NCI-H1436 treated with DMSO at 0.1 percent for 48 hours (cell line): ENCODE data around the gene AATF.
"Not testable (repeated sequence)": the region's sequence is repeated elsewhere in the genome, so short reads cannot be mapped to it uniquely, and the experiment has no call there.

Experiments used
- DNase-seq: peaks from one replicate; lab custom pipeline; 2025; lab: John Stamatoyannopoulos, UW

The AATF gene

DNA sequence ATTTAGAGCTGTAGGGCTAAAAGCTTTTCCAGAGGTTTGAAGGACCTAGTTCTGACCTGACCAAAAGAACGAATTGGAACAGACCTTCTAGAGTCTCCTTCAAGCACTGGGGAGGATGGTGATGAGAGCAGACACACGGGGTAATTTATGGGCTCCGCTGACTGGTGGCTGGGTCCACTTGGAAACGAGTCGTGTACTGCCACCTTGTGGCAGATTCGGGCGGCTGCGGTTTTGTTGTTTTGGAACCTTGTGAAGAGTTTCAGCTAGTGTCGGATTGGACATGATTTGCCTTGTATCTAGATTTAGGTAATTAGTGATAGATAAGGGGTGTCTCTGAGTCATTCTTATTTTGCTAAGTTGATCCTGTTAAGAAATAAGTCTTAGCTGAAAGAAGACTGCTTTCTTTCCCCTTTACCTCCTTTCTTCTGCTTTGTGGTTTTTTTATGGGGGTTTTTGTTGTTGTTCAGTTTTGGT is 98.9 kb downstream of the AATF start:
- DNase-seq, result peak; percentile 83

DNA sequence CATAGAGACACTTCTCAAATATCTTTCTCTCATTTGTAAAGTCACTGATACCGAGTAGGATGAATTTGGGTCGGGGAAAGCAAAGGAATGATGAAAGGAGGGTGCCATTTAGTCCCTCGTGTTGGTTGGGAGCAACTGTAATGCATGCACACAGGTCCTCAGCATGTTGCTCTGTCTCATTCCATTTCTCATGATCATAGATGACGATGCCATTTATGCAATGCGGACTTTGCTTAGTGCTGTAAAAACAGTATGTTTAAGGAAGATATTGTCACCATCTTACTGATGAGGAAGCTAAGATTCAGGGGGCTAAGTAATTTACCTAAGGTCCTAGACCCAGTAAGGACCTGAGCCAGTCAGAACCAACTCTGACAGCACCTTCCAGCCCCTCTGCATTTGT is 100.1 kb downstream of the AATF start:
- no peak for DNase-seq

DNA sequence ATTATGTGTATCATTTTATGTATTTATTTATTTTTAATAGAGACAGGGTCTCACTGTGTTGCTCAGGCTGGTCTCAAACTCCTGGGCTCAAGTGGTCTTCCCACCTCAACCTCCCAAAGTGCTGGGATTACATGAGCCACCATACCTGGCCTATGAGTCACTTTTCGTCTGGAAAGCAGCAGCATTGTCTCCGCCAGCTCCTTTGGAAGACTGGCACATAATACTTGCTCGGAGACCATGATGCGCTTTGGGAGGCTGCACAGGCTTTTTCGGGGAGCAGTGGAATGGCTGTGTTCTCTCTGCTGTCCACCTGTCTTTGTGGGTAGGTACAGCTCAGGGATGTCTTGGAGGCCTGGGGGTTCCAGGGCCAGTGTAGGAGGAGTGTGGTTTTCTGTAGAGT is 102.2 kb downstream of the AATF start:
- DNase-seq, result no peak

DNA sequence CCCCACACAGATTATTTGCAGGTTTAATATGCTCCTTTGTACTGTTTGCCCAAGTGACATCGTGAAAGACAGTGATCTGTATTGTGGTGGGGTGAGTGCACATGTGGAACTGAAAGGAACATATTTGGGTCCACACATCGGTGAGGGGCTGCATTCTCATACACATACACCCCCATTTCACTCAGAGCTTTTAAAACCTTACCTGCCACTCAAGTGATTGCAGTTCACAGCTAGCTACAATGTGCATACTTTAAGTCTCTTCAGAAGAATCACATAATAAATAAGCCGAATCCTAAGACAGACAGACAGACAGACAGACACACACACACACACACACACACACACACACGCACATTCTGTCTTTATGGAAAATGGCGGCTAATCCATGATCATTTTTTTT is 102.6 kb downstream of the AATF start:
- DNase-seq, result no peak

DNA sequence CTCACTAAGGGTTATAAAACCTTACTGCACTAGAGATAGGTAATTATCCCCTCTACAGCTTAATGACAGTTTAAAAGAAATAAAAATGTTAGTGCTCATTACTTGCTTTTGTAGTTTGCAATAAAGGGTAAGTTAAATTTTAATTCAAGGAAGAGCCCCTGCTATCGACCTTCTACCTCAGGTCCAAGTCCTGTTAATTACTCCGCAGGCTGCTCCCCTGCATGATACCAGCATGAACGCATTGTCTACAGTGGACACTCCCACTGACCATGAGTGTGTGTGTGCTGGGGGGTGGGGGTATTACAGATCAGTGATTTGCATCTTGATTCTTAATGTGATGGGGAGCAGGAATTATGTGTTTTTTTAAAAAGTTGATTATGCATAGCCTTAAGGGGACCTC is 103.1 kb downstream of the AATF start:
- DNase-seq, result no peak

DNA sequence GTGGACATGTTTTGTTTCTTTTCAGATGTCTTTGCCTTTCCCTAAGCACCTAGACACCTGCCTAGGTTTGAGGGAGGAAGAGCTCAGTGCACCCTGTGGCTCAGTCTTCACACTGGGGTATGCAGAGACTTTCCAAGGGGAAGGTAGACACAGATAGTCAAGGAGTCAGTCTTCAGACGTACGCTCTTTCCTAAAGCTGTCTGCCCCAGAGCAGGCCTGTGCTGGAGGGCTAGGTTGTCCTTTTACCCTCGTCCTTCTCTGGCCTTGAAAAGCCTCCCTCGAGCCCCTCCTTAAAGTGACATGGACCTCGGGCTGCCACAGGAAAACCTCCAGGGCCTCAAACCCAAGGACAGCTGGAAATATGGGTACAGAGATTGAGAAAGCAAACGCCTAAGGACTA is 103.7 kb downstream of the AATF start:
- no peak for DNase-seq

DNA sequence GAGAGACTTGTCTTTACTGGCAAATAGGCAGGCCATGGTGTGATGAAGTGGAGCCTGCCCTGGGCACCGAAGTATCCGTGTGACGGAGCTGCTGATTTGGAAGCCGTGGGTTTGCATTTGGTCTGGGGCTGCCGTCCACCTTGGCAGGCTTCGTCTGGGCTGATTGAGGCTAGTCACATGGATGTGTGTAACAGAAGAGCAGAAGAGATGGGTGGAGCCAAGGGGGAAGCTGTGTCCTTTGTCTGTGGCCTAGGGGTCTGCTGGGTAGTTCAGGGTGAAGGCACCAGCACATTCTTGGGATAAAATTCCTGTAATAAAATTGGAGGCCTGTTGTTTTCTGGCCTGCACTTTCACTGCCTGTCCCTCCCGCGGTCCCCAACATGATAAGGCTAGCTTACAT is 106.1 kb downstream of the AATF start:
- DNase-seq, result no peak

DNA sequence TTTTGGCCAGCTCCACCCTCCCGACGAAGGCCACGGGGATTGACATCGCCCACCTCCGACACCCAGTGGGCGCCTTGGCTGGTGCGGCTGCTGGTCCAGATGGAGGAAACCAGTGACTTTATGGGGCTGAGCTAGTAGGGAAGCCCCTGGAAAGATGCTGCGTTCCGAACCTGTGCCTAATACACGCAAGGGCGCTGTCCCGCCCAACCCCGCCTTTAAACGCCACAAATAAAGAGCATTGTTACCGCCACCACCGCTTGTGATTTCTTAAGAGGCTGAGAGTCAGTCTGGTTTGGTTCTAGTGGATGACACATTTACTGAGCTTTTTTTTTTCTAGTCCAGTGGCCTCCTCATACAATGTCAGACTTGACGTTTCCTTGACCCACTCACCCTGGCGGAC is 107.9 kb downstream of the AATF start:
- DNase-seq, result no peak

DNA sequence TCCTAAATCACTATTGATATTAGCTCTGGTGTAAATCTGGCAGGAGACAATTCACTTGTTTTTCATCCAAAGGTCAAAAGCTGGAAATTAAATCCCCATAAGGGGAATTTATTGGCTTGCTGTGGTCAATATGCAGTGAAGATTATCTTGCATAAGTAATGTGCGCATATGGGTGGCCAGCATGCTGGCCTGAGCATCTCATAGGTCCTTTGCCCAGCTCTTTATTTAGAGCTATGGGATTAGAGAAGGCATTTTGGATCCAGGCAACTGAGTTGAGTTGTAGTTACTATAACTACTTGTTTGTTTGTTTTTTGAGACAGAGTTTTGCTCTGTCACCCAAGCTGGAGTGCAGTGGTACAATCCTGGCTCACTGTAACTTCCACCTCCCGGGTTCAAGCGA is 110.7 kb downstream of the AATF start:
- no peak for DNase-seq

DNA sequence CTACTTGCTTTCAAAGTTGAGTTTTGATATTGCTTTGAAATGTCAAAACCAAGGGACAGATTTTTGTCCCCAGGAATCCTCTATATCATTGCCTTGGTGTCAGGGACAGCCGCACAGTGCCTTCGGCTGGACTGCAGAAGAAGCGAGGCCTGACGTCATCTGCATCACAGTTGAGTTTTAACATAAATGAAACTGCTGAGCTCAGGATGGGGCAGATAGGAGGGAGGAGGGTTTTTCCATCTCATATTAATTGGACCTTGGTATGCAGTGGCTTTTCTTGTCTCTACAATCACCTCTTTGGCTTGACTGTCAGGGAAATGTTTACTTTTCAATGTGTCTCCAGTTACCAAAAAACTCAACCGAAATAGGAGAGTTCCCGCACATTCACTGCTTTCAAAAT is 111.3 kb downstream of the AATF start:
- DNase-seq, result no peak

DNA sequence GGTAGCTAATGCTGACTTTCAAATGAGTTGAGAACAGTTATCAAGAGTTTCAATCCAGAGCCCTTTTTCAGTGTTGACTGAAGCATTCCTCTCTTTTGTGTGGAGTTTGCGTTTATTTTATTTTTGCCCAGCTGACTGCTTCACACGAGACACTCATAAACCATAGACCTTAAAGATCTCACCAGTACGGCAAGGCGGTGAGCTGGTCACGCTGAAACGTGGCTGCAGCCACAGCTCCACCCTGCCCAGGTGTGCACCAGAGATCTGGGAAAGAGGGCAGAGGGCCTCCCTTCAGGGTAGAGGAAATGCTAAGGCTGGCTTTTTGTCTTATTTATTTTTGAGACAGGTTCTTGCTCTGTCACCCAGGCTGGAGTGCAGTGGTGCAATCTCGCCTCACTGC is 112.2 kb downstream of the AATF start:
- no peak for DNase-seq

DNA sequence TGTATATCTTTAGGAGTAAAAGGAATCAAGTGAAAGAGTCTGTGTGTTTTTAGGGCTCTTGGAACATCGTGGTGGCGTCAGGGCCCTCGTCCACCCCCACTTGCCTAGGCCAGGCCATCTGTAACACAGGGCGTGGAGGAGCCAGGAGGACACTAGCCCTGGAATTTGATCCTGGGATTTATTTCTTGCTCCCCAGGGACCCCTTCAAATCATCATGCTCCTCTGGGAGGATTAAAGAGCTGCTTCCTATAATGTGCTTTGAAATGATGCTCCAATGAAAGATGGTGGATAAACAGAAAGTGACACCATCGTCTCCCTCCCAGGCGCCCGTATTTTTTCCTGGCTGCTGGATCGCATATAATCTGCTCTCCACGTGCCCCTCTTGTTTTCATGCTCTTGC is 113.3 kb downstream of the AATF start:
- no peak for DNase-seq

DNA sequence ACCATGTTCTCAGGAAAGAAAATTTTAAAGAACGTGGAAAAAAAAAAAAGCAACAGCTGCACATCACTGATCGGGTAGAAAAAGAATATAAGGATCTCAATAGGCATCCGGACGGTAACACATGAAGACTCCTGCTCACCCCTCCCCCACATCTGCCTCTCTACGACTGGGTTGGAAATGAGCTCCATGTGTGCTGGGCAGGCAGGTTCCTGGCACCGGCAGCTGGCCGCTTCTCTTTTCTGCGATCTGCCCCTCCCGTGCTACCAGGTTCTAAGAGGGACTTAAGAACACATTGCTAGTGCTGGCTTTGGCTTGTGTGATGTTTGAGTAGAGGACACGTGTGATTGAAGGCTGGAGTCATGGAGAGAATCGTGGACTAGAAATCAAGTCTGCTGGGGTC is 115.5 kb downstream of the AATF start:
- DNase-seq, result no peak

DNA sequence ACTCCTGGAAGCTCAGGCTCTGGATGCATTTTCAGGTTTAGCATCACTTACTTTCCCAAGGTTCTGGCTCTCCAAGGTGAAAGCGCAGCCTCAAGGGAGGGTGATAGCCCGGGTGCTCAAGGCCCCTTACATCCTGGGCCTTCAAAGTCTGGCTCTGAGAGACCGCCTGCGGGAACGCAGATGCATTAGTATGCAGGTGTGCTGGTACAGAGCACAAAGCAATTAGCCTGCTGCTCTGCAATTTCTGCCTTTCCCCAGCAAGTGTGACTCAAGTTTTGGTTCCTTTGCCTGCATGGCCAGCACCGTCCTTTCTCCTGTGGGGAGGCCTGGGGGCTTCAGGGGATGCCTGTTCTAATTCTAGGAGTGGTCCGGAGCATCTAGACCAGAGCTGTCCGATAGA is 116.2 kb downstream of the AATF start:
- no peak for DNase-seq

DNA sequence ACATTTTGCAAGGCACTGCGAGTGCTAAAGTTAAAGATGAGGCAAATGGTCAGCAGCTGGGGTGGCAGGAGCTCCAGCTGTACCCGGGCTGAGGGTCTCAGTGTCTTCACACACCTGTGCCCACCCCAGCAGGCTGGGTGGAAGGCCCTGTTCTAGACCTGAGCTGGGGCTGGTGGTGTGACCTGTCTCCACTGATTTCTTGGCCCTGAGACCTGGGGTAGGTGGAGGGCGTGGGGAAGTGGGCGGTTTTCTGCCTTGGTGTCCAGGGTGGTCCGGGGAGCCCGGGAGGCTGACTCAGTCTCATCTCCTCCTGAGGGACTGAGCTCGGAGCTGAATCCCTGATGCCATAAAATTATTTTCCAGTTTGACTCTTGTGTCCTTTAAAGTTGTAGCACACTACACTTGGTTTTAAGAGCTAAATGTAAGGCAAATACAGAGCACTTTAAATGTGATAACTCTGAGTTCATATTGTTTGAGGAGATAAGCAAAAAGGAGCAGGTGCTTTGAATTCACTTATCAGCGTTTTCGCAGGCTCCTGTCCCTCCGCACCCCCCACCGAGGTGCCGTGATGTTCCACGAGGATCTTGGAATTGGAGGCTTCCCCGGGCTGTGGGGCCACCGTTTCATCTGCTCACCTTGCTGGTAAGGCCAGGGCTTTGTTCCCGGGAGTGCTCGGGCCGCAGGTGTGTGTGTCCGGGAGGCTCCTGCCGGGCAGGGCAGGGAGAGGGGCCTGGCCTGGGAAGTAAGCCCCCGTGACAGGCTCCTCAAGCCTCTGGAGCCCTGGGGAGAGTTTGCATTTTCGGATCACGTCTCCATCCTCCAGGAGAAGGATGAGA is 117.0 kb downstream of the AATF start:
- DNase-seq, result no peak

DNA sequence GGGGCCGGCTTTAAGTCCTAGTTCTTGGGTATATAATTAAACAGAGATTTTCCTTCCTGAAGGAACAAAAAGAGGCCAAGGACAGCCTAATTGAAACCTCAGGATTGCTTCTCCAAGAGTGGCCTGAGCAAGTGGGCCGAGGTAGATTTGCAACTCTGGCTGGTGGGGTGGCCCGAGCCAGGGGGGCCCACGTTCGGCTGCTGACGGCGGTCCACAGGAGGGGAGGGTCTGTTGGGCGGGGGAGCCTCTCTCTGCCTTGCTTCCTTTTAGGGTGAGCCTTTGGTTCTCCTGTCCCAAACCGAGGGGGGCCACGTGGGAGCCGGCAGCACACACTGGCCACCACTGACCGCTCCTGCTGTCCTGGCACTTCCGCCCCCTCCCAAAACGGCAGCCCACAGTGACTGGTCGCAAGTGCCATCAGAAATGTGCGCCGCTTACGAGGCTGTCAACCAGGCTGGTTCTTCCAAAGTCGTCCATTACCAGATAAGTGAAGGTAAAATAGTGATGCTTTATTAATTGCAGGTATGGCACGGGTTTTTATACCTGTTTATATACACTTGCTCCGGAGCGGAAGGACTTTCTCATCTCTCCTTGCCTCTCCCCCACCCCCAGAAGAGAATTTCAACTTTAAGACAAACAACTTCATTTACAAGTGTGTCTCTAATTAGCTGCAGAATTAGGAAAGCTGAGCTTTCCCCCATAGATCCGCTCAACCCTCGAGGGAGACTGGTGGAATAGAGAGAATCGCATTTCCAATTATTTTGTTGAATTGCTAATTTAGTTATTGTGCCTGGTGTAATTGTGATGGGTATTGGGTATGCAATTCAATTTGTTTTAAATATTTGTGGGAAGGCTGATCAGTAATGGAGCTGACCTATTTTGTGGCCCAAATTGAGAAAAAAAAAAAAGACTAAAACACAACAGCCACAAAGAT is 117.8 kb downstream of the AATF start:
- DNase-seq, result no peak

DNA sequence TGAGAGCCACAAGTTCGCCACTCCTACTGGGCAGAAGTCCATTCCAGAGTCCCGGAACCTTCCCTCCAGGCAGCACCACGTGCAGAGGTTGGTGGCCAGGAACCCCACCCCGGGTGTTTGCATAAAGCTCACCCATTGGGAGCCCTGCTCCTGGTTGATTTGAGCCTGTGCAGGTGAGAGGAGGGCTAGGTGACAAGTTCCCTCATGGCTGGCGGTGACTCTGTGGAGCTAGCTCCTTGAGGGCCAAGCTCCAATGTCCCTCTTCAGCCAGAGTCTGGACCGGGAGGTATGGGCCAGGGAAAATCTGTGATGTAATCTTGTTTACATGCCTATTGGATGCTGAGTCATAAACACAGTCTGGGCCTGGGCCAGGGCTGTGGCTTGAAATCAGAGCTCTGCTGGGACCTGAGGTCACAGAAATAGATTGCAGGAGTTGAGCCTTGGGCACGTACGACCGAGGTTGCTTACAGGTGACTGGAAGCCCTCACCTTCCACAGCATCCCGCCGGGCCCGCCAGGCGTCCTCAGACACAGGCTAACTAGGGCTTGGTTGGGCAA is 118.9 kb downstream of the AATF start:
- DNase-seq, result no peak

DNA sequence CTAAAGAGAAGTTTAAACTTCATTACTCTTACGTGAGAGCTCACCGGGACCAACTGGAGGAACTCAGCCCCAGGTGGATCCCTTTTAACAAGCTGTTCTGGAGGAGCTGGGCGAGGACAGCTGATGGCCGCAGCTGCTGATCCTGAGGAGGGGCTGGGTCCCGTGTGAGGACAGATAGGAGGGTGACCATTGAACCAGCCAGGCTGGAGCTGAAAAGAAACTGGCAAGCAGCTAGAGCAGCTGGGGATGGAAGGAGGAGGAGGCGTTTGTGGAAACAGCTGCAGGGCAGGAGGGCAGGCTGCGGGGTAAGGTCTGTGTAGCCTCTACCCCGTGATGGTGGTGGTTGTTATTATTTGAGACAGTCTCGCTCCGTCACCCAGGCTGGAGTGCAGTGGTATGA is 119.5 kb downstream of the AATF start:
- no peak for DNase-seq

DNA sequence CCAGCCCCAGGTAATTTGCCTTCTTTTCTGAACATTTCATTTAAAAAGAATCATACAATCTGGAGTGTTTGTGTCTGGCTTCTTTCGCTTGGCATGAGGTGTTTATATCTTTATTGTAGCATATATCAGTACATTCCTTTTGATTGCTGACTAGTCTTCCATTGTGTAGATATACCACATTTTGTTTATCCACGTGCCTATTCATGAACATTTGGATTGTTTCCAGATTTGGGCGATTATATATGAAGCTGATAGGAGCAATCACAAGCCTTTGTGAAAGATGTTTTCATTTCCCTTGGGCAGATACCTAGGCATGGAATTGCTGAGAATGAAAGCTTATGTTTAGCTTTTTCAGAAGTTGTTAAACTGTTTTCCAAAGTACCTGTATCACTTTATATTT is 120.3 kb downstream of the AATF start:
- DNase-seq, result no peak

DNA sequence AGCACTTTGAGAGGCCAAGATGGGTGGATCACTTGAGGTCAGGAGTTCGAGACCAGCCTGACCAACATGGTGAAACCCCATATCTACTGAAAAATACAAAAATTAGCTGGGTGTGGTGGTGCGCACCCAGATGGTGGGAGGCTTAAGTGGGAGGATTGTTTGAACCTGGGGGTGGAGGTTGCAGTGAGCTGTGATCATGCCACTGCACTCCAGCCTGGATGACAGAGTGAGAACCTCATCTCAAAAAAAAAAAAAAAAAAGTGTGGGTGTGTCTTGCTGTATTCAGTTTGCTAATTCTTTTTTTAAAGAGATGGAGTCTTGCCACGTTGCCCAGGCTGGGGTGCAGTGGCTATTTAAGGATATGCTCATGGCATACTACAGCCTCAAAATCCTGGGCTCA is 124.7 kb downstream of the AATF start:
- DNase-seq, result not testable (repeated sequence)

DNA sequence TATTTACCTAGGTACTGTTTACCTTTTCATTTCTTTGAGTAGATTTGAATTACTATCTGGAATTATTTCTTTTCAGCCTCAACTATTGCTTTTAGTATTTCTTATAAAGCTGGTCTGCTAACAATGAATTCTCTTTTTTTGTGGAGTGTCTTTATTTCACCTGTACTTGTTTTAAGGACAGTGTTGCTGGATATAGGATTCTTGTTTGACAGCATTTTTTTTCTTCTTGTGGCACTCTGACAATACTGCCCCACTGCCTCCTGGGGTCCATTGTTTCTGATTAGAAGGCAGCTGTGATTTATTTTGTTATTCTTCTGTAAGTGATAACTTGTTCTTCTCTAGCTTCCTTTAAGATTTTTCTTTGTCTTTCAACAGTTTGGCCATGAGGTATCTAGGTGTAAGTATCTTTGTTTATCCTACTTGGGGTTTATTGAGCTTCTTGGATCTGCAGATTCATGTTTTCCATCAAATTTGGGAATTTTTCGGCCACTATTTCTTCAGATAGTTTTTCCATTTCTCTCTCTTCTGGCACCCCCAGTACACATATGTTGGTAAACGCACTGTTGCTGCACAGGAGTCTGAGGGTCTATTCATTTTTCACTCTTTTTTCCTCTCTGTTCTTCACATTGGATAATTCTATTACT is 130.4 kb downstream of the AATF start:
- no peak for DNase-seq

DNA sequence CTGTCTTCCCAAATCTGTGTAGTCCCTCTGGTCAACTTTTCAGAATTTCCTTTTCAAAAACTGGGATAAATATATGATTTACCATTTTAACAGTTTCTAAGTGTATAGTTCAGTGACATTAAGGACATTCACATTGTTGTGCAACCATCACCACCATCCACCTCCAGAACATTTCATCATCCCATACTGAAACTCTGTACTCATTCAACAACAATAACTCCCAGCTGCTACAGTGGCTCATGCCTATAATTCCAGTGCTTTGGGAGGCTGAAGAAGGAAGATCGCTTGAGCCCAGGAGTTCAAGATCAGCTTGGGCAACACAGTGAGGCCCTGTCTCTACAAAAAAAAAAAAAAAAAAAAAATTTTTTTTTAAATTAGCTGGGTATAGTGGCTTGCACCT is 131.0 kb downstream of the AATF start:
- DNase-seq, result no peak
